Natural killer cell (primary cell): ENCODE data around the gene OGFRL1. TPM values are rescaled to one million over a fixed set of nuclear protein-coding genes. Genes with fewer than 3 reads are reported as not detected.
A peak's percentile ranks its signal among the peaks of the same experiment; 100 is the strongest.

Source experiments
- ATAC-seq, 3 donors: fragments of 150-1000 bp in 2 of 3; fragments of 200-7000 bp in 1 of 3; cut with Tn5 transposase; 1 replicate in 1 of 3; 2 replicates in 2 of 3; pipeline ENCODE4 v1.10.0; 2021; ENCODE audit warnings: mild to moderate bottlenecking in 2 of 3, moderate library complexity in 2 of 3
- DNase-seq, 2 donors: peaks; one replicate each; pipeline versions ENCODE4 v3.0.0 to v3.0.0-alpha.2; 2013 to 2021; ENCODE audit warnings: mixed read lengths in 1 of 2
- H3K27ac ChIP-seq: one replicate; pipeline ENCODE4 v1.5.1; 2013; ENCODE audit warnings: mild to moderate bottlenecking, low read length
- H3K27me3 ChIP-seq: one replicate; pipeline ENCODE4 v1.6.1; 2013; ENCODE audit warnings: low read length; ENCODE audit not compliant: control insufficient read depth, insufficient read depth
- H3K36me3 ChIP-seq: one replicate; pipeline ENCODE4 v1.6.1; 2013; ENCODE audit warnings: low read length; ENCODE audit not compliant: control insufficient read depth, insufficient read depth
- H3K4me1 ChIP-seq: one replicate; pipeline ENCODE4 v1.6.1; 2013; ENCODE audit warnings: low read length; ENCODE audit not compliant: control insufficient read depth, insufficient read depth
- H3K4me3 ChIP-seq: one replicate; pipeline ENCODE4 v1.5.1; 2013; ENCODE audit warnings: low read length
- H3K9me3 ChIP-seq: one replicate; pipeline ENCODE4 v1.6.1; 2013; ENCODE audit warnings: low read length; ENCODE audit not compliant: control insufficient read depth, insufficient read depth
- H3K27ac Mint-ChIP-seq, 2 donors: one replicate each; pipeline ENCODE4 v1.8.0; 2022; ENCODE audit warnings: mild to moderate bottlenecking in 2 of 2, mixed read lengths in 2 of 2, moderate library complexity in 1 of 2
- H3K27me3 Mint-ChIP-seq, 2 donors: one replicate each; pipeline ENCODE4 v1.8.0; 2022; ENCODE audit warnings: low read depth in 2 of 2, mixed read lengths in 2 of 2
- H3K36me3 Mint-ChIP-seq: one replicate; pipeline ENCODE4 v1.8.0; 2022; ENCODE audit warnings: mixed read lengths
- H3K4me1 Mint-ChIP-seq, 2 donors: one replicate each; pipeline ENCODE4 v1.8.0; 2022; ENCODE audit warnings: mixed read lengths in 2 of 2
- H3K4me3 Mint-ChIP-seq: one replicate; pipeline ENCODE4 v1.8.0; 2022; ENCODE audit warnings: mild to moderate bottlenecking, moderate library complexity, mixed read lengths
- H3K9me3 Mint-ChIP-seq, 2 donors: one replicate each; pipeline ENCODE4 v1.8.0; 2022; ENCODE audit warnings: mixed read lengths in 2 of 2
- CTCF ChIP-seq: fragments of 200-600 bp; IDR thresholded peaks from one replicate; pipeline ENCODE4 v1.8.0; 2022; ENCODE audit warnings: antibody characterized with exemption
- WGBS: methylation state at CpG from one replicate; pipeline ENCODE4 v1.1.7; 2013; ENCODE audit warnings: missing lambda C conversion rate; ENCODE audit not compliant: insufficient coverage; 5-methylcytosine and 5-hydroxymethylcytosine counted together
- intact Hi-C: fragments of 100-400 bp; cut with micrococcal nuclease; formaldehyde crosslinking; loops from one replicate; pipeline ENCODE4 v1.14.2; 2022
- total RNA-seq, 4 donors: library from RNA; stranded (reverse); fragments of 120-200 nt in 1 of 4; gene quantifications; one replicate each; pipeline versions ENCODE4 v1.2.3 to v1.2.4, GENCODE V29; 2013 to 2022

Gene OGFRL1
- total RNA-seq, 3 donors from 2014 or later (not counting 1 experiment from before 2014, with no cell fraction given): 22.9 to 30.7 (median 25.6) TPM

- peaks cover 16 to 19% of the 10 kb centered on the region in 2 donors for H3K27me3 Mint-ChIP-seq
- WGBS: 60% methylated on average over 1 of the region's 3 CpGs
- H3K4me1 Mint-ChIP-seq: peaks cover 0 to 4% of the 10 kb centered on the region in 2 donors
- no peak overlapping the region for H3K4me3 ChIP-seq
- intact Hi-C loops: no loop called here
- no peaks in the 10 kb centered on the region for H3K36me3 ChIP-seq
- peak overlapping the region; percentile 32 for H3K27ac ChIP-seq
- peak in 1 of 3 donors; percentile 56 for ATAC-seq
- no peaks in the 10 kb centered on the region for H3K27me3 ChIP-seq
- H3K9me3 Mint-ChIP-seq: no peaks in the 10 kb centered on the region
- no peak for DNase-seq
- H3K4me1 ChIP-seq: no peaks in the 10 kb centered on the region
- H3K4me3 Mint-ChIP-seq: no peak overlapping the region
- no peak overlapping the region for H3K27ac Mint-ChIP-seq
- H3K9me3 ChIP-seq: no peaks in the 10 kb centered on the region
- TF ChIP-seq CTCF: no peak
- H3K36me3 Mint-ChIP-seq: no peaks in the 10 kb centered on the region
Observed at GRCh38 chr6:71250099-71250602, 38.5 kb upstream of the OGFRL1 start.

GRCh38 chr6:71252410-71252809 lies 36.2 kb upstream of the OGFRL1 start:
- no peaks in the 10 kb centered on the region for H3K36me3 ChIP-seq
- DNase-seq: no peak
- no peaks in the 10 kb centered on the region for H3K4me1 ChIP-seq
- Mint-ChIP-seq H3K4me3 (no peak overlapping the region), H3K27ac (no peak overlapping the region), H3K27me3 (peaks cover 18 to 19% of the 10 kb centered on the region in 2 donors), H3K36me3 (no peaks in the 10 kb centered on the region), H3K9me3 (no peaks in the 10 kb centered on the region), H3K4me1 (peaks cover 0 to 4% of the 10 kb centered on the region in 2 donors)
- intact Hi-C loops: no loop called here
- no peaks in the 10 kb centered on the region for H3K9me3 ChIP-seq
- no peak for ATAC-seq
- H3K4me3 ChIP-seq: no peak overlapping the region
- no peak overlapping the region for H3K27ac ChIP-seq
- no peak for TF ChIP-seq CTCF
- no peaks in the 10 kb centered on the region for H3K27me3 ChIP-seq

- ATAC-seq (no peak), DNase-seq (no peak)
- H3K27ac ChIP-seq: no peak overlapping the region
- intact Hi-C loops: no loop called here
- no peaks in the 10 kb centered on the region for H3K36me3 ChIP-seq
- Mint-ChIP-seq H3K27me3 (peaks cover 18 to 19% of the 10 kb centered on the region in 2 donors), H3K4me1 (peaks cover 0 to 4% of the 10 kb centered on the region in 2 donors), H3K9me3 (no peaks in the 10 kb centered on the region), H3K36me3 (no peaks in the 10 kb centered on the region), H3K4me3 (no peak overlapping the region), H3K27ac (no peak overlapping the region)
- H3K9me3 ChIP-seq: no peaks in the 10 kb centered on the region
- TF ChIP-seq CTCF: no peak
- no peaks in the 10 kb centered on the region for H3K27me3 ChIP-seq
- WGBS: 83% methylated on average over 1 of the region's 5 CpGs
- H3K4me1 ChIP-seq: no peaks in the 10 kb centered on the region
- H3K4me3 ChIP-seq: no peak overlapping the region
Observed at GRCh38 chr6:71252960-71253359, 35.7 kb upstream of the OGFRL1 start.

GRCh38 chr6:71254323-71254722 lies 34.3 kb upstream of the OGFRL1 start:
- no peak overlapping the region for H3K4me3 ChIP-seq
- intact Hi-C loops: no loop called here
- H3K4me1 Mint-ChIP-seq: no peaks in the 10 kb centered on the region
- DNase-seq (no peak), ATAC-seq (no peak)
- no peak for TF ChIP-seq CTCF
- H3K27me3 Mint-ChIP-seq: peaks cover 18 to 19% of the 10 kb centered on the region in 2 donors
- no peak overlapping the region for H3K27ac Mint-ChIP-seq
- no peaks in the 10 kb centered on the region for H3K36me3 ChIP-seq
- no peaks in the 10 kb centered on the region for H3K36me3 Mint-ChIP-seq
- H3K27ac ChIP-seq: no peak overlapping the region
- H3K4me3 Mint-ChIP-seq: no peak overlapping the region
- 60% methylated on average over 3 of the region's 3 CpGs for WGBS
- no peaks in the 10 kb centered on the region for H3K9me3 ChIP-seq
- no peaks in the 10 kb centered on the region for H3K9me3 Mint-ChIP-seq
- H3K27me3 ChIP-seq: no peaks in the 10 kb centered on the region
- no peaks in the 10 kb centered on the region for H3K4me1 ChIP-seq
